ENCODE data around the gene UBASH3A.

Gene UBASH3A

DNA sequence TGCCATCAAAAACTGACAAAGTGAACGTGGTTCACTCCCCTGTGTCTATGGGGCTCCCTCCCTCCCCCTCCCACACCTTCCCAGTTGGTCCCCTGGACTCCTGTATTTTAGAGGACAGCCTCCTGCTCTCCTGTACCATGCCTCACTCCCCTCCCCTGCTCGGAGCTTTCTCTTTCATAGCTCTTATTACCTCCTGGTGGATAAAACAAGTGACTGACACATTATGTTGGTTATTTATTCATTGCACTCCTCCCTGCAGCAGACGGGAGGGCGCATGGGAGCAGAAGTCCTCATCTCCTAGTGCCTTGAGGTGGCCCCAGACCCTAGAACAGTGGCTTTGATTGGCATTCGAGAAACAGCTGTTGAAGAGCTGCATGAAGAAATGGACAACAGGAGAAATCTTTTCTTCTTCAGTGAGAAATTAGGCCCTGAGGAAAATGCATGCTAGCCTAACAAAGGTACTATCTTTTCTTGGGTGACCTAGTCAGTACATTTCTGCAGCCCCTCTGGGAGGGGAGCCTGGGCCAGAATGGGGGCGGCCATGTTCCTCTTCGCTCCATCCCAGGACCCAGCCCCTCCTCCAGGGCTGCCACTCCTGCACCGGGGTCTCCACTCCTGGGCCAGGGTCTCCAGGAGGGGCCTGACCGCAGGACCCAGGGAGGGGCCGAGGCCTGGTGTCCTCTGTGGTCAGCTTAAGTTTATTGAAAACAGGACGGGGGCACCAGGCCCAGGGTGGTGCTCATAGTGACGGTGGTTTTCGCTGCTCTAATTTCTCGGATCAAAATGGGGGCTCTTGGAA lies 36.1 kb upstream of the UBASH3A start:
- Mint-ChIP-seq H3K4me3 (no peak overlapping the region), H3K4me1 (ENCODE audit: low read depth) (peaks cover 10% of the 10 kb centered on the region), H3K27ac (no peak overlapping the region), H3K9me3 (no peaks in the 10 kb centered on the region), H3K27me3 (peaks cover 17% of the 10 kb centered on the region), H3K36me3 (ENCODE audit: low read depth) (no peaks in the 10 kb centered on the region)
- intact Hi-C loops (cut with micrococcal nuclease) = no loop called here

DNA sequence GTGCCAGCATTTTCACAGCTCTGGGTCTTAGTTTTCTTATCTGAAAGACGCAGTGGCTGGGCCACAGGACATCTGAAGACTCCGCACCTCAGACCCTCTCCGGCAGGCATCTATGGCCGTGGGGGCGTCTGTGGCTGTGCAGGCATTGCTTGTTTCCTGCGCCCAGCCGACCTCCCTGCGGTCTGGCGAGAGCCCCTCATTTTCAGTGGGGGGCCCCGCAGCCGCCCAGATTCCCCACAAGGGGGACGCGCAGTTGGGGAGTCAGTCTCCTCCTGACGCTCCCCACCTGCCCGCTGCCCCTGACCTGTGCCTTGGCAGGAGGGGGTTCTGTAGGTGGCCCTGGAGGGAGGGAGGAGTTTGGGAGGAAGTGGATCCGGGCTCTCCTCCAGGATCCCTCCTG lies 33.9 kb upstream of the UBASH3A start:
- no peaks in the 10 kb centered on the region for H3K4me1 Mint-ChIP-seq (ENCODE audit: low read depth)
- no peaks in the 10 kb centered on the region for H3K36me3 Mint-ChIP-seq (ENCODE audit: low read depth)
- no peak overlapping the region for H3K27ac Mint-ChIP-seq
- H3K9me3 Mint-ChIP-seq = no peaks in the 10 kb centered on the region
- intact Hi-C loops (cut with micrococcal nuclease) = no loop called here
- peaks cover 6% of the 10 kb centered on the region for H3K27me3 Mint-ChIP-seq
- no peak overlapping the region for H3K4me3 Mint-ChIP-seq

DNA sequence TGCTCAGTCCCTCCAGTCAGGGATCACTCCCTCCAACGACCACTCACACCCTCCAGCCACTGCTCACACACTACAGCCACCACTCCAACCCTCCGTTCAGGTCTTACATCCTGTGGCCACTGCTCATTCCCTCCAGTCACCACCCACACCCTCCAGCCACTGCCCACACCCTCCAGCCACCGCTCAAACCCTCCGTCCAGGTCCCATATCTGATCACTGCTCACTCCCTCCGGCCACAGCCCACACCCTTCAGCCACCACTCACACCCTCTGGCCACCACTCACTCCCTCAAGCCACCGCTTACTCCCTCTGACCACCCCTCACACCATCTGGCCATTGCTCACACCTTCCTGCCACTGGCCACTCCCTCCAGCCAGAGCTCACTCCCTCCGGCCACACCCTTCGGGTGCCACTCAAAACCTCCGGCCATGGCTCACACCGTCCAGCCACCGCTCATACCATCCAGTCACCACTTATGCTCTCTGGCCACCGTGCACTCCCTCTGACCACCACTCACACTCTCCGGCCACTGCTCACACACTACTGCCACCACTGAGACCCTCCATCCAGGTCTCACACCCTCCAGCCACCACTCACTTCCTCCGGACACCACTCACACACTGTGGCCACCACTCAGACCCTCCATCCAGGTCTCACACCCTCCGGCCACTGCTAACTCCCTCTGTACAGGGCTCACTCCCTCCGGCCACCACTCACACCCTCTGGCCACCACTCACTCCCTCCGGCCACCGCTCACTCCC lies 32.6 kb upstream of the UBASH3A start:
- Mint-ChIP-seq H3K4me3 (no peak overlapping the region), H3K27me3 (peaks cover 11% of the 10 kb centered on the region), H3K27ac (peak overlapping the region; percentile 1), H3K9me3 (no peaks in the 10 kb centered on the region), H3K4me1 (ENCODE audit: low read depth) (no peaks in the 10 kb centered on the region), H3K36me3 (ENCODE audit: low read depth) (no peaks in the 10 kb centered on the region)
- intact Hi-C loops (cut with micrococcal nuclease) = no loop called here

DNA sequence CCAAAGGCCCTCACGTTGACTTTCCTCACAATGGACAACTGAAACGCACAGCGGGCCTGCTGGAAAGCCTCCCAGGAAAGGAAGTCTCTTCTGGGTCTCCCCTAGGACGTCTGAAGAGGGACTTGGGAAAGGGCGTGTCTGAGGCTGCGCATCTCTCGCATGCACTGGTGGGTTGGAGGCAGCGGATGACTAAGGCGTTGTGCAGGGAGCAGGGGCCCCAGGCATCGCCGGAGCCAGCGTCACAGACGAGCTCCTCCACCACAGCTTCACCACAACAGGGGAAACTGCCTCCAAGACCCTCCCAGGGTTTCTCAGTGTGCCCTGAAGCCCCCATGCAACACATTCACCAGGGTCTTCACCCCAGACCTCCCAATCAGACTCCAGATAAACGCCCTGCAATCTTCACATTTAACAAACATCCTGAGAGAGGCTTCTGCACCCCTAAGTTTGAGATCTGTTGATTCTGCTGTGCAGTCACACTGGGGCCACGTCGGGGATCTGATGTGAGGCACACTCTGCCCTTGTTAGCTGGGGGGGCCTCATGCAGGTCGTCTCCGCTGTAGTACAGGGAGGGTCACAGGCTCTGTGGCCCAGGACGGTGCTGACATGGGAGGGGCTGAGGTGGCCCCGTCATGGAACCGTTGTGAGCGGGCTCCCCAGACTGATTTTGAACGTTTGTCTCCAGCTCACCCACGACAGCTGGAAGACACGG lies 30.4 kb upstream of the UBASH3A start:
- Mint-ChIP-seq H3K4me3 (no peak overlapping the region), H3K27ac (no peak overlapping the region), H3K9me3 (no peaks in the 10 kb centered on the region), H3K4me1 (ENCODE audit: low read depth) (no peaks in the 10 kb centered on the region), H3K36me3 (ENCODE audit: low read depth) (no peaks in the 10 kb centered on the region), H3K27me3 (peaks cover 11% of the 10 kb centered on the region)
- intact Hi-C loops (cut with micrococcal nuclease) = no loop called here

DNA sequence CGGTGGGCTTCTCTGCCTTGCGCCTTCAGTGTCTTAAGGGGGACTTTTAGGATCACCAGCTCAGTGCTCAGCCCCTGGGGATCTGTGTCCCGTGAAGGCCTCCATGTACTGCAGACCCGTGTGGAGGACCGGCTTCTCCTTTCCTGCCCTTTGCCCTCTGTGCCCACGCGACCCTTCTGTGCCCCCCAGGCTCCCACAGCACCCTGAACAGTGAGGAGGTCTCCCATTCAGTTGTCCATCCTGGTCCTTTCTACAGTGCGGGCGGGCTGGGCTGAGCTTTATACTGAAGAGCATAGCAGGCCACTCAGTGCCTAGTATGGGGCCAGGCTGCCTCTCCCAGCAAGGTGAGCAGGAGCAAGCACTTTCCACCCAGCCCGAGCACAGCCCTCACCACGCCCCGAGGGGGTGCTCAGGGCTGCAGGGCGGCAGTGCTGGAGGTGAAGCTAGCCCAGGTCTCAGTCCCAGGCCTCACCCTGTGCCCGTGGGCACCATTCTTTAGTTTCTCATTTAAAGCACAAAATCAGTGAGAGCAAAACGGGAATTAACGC lies 29.7 kb upstream of the UBASH3A start:
- H3K27ac Mint-ChIP-seq = no peak overlapping the region
- H3K36me3 Mint-ChIP-seq (ENCODE audit: low read depth) = no peaks in the 10 kb centered on the region
- intact Hi-C loops (cut with micrococcal nuclease) = no loop called here
- H3K4me3 Mint-ChIP-seq = no peak overlapping the region
- no peaks in the 10 kb centered on the region for H3K4me1 Mint-ChIP-seq (ENCODE audit: low read depth)
- H3K27me3 Mint-ChIP-seq = peaks cover 11% of the 10 kb centered on the region
- H3K9me3 Mint-ChIP-seq = no peaks in the 10 kb centered on the region

DNA sequence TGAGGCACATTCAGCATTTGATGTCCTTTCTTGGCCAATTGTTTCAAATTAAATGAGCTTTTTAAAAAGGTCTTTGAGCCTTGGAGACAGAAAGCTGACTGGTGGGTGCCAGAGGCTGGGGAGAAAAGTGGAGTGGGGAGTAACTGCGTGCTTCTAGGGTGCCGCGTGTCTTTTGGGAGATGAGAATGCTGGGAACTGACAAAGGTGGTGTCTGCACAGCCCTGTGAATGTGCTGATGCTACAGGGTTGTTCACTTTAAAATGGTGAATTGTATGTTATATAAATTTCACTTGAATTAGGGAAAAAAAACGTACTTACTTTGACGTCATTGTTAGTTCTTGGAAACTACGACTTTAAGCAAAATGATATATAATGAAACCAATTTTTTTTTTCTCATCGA lies 29.2 kb upstream of the UBASH3A start:
- Mint-ChIP-seq H3K9me3 (no peaks in the 10 kb centered on the region), H3K27ac (no peak overlapping the region), H3K4me1 (ENCODE audit: low read depth) (no peaks in the 10 kb centered on the region), H3K4me3 (no peak overlapping the region), H3K27me3 (peaks cover 11% of the 10 kb centered on the region), H3K36me3 (ENCODE audit: low read depth) (no peaks in the 10 kb centered on the region)
- intact Hi-C loops (cut with micrococcal nuclease) = no loop called here

DNA sequence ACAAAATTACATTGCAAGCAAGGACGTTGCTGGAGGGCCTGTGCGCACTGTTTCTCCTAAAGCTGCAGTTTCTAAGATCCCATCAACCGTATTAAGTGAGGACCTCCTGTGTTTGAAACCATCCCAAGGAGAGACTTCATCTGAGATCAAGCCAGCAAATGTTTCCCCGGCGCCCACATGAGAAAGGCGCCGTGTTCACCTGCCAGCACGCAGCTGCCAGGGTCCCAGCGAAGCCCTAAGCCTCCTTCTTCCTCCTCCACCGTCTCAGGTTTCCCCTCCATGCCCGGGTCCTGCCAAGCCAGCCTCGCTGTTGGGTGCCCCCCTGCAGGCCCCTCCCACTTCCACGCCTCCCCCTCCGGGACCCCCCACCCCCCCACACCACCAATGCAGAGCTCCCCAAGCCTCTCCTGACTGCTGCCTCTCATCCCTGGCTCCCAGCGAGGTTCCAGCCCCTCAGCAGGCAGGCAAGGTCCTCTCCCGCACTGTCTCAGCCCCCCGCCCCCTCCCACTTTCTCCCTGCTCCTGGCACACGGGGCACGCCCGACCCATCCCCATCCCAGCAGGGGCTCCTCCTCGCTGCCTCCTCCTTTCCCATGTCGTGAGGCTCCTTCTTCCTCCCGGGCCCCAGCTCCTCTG lies 28.7 kb upstream of the UBASH3A start:
- no peaks in the 10 kb centered on the region for H3K9me3 Mint-ChIP-seq
- intact Hi-C loops (cut with micrococcal nuclease) = no loop called here
- H3K27me3 Mint-ChIP-seq = peaks cover 11% of the 10 kb centered on the region
- no peak overlapping the region for H3K27ac Mint-ChIP-seq
- H3K4me1 Mint-ChIP-seq (ENCODE audit: low read depth) = no peaks in the 10 kb centered on the region
- H3K4me3 Mint-ChIP-seq = no peak overlapping the region
- H3K36me3 Mint-ChIP-seq (ENCODE audit: low read depth) = no peaks in the 10 kb centered on the region

DNA sequence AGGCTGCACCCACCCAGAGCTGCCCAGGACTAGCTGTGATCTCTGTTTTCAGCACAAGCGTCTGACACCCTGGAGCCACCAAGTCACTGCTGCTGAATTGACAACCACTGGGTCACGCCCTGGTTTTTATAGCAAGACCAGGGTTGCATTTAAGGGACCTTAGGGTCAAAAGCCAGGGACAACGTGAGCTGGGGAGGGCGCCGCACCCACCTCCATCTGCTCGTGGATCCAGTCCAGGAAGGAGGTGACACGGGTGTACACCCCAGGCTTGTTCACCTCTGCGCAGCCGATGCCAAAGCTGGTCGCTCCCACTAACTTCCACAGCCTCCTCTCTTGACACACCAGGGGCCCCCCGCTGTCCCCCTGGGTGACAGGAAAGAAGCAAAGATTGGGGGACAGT lies 28.2 kb upstream of the UBASH3A start:
- Mint-ChIP-seq H3K4me1 (ENCODE audit: low read depth) (no peaks in the 10 kb centered on the region), H3K9me3 (no peaks in the 10 kb centered on the region), H3K36me3 (ENCODE audit: low read depth) (no peaks in the 10 kb centered on the region), H3K27ac (no peak overlapping the region), H3K4me3 (no peak overlapping the region), H3K27me3 (peaks cover 10% of the 10 kb centered on the region)
- intact Hi-C loops (cut with micrococcal nuclease) = no loop called here

DNA sequence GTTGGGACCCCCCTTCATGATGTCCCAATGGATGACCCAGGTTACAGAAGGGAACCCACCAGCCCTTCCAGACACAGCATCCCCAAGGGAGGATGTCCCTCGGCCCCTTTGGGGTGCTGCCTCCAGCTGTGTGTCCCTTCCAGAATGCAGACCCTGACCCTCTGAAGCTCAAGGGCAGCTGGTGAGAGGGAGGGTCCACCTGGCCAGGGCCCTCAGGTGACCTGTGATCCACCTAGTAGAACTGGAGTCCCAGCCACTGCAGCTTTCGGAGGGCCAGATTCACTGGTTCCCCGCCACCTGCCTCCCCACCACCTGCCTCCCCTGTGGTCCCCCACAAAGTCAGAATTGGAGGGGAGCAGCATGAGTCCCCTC lies 27.8 kb upstream of the UBASH3A start:
- intact Hi-C loops (cut with micrococcal nuclease) = no loop called here
- no peak overlapping the region for H3K4me3 Mint-ChIP-seq
- H3K4me1 Mint-ChIP-seq (ENCODE audit: low read depth) = no peaks in the 10 kb centered on the region
- H3K27ac Mint-ChIP-seq = no peak overlapping the region
- no peaks in the 10 kb centered on the region for H3K36me3 Mint-ChIP-seq (ENCODE audit: low read depth)
- peaks cover 8% of the 10 kb centered on the region for H3K27me3 Mint-ChIP-seq
- H3K9me3 Mint-ChIP-seq = no peaks in the 10 kb centered on the region

DNA sequence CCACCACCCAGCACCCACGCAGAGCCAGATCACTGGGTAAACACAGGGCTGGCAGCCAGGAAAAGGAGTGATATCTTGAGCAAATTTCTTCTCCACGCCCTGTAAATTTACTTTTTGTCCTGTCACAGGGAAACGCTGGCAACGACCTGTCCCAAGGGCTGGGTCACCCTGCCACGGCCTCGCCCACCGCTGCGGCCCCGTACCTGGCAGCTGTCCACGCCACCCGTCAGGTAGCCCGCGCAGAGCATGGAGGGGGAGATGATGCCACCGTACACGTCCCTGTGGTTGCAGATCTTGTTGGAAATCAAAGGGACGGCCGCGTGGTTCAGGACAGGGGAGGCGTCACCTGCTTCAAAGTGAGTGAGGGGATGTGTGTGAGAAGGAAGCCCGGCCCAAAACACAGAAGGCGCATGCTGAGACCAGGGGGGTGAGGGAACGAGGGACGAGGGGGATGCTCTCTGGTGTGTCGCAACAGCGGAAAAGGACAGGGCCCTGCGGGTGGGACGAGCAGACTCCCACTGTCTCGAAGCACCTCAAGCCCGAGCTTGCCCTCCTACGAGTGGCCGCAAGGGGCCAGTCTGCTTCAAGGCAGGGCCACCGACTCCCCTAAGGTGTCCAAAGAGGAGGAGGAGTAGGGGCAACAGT lies 27.2 kb upstream of the UBASH3A start:
- Mint-ChIP-seq H3K27ac (no peak overlapping the region), H3K9me3 (peaks cover under 1% of the 10 kb centered on the region), H3K4me1 (ENCODE audit: low read depth) (no peaks in the 10 kb centered on the region), H3K27me3 (peaks cover 5% of the 10 kb centered on the region), H3K36me3 (ENCODE audit: low read depth) (no peaks in the 10 kb centered on the region), H3K4me3 (no peak overlapping the region)
- intact Hi-C loops (cut with micrococcal nuclease) = no loop called here

DNA sequence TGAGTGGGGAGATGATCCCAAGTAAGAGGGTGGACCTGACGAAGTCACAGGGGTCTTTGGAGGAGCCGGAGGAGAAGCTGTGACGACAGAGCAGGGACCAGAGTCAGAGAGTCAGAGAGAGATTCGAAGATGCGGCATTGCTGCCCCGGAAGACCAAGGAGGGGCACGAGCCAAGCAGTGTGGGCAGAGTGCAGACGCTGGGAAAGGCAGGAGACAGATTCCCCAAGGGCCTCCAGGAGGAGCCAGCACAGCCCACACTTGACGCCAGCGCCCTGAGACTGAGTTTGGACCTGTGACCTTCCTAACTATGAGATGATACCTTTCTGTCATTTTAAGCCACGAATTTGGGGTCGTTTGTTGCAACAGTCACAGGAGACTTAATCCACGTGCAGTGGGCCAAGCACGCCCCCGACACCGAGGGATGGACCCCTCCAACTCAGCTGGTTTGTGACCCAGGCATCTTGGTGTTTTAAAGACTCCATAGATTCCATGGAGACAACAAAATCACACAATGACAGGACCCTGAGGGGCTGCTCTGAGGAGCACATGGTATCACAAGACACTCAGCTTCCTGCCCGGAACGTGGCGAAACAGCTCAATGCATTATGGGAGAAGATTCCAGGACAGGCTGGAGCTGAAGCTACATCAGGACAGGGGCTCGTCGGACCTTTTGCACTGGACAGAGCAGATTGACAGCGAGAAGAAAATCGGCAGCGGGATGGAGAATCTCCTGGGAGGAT lies 26.3 kb upstream of the UBASH3A start:
- intact Hi-C loops (cut with micrococcal nuclease) = no loop called here
- Mint-ChIP-seq H3K9me3 (peaks cover 10% of the 10 kb centered on the region), H3K4me1 (ENCODE audit: low read depth) (peaks cover 2% of the 10 kb centered on the region), H3K27me3 (peaks cover 8% of the 10 kb centered on the region), H3K27ac (no peak overlapping the region), H3K4me3 (no peak overlapping the region), H3K36me3 (ENCODE audit: low read depth) (no peaks in the 10 kb centered on the region)

DNA sequence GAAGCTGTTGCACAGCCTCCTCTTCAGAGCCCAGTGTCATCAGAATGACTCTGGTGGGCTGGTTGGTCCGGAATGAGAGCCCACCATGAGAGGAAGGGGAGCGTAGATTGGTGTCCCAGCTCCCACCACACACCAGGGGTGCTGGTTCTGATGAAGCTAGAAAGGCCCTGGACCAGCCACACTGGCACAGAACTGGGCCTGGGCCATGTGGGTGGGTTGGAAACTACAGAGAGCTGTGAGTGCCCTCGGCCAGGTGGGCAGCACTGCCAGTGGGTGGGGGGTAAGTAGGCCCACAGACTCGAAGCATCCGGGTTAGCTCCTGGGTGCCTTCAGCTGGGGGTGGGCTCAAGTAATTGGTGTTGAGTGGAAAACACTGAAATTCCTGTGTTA lies 25.8 kb upstream of the UBASH3A start:
- no peak overlapping the region for H3K4me3 Mint-ChIP-seq
- no peak overlapping the region for H3K27ac Mint-ChIP-seq
- intact Hi-C loops (cut with micrococcal nuclease) = no loop called here
- H3K9me3 Mint-ChIP-seq = peaks cover 14% of the 10 kb centered on the region
- H3K36me3 Mint-ChIP-seq (ENCODE audit: low read depth) = no peaks in the 10 kb centered on the region
- H3K27me3 Mint-ChIP-seq = peaks cover 10% of the 10 kb centered on the region
- peaks cover 7% of the 10 kb centered on the region for H3K4me1 Mint-ChIP-seq (ENCODE audit: low read depth)

DNA sequence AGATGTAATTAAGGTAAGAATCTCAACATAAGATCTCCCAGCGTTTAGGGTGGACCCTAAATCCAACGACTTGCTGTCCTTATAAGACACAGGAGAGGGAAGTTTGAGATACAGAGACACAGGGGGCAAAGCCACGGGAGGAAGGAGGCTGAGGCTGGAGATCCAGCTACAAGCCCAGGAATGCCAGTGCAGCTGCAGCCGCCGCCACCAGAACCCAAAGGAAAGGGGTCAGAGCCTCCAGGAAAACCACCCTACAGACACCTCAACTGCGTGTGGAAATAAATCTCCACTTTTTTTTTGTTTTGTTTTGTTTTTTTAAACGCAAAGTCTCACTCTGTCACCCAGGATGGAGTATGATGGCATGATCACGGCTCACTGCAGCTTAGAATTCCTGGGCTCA lies 25.3 kb upstream of the UBASH3A start:
- Mint-ChIP-seq H3K9me3 (peaks cover 14% of the 10 kb centered on the region), H3K4me3 (no peak overlapping the region), H3K27ac (no peak overlapping the region), H3K36me3 (ENCODE audit: low read depth) (no peaks in the 10 kb centered on the region), H3K4me1 (ENCODE audit: low read depth) (peaks cover 8% of the 10 kb centered on the region), H3K27me3 (peaks cover 10% of the 10 kb centered on the region)
- intact Hi-C loops (cut with micrococcal nuclease) = no loop called here

All from dendritic cell treated with granulocyte-macrophage colony-stimulating factor and Interleukin-4, amounts not matched to agents 40 ng/mL and 50 ng/mL, for 4 days (primary cell).